ENCODE data around the gene CUL4A. TPM values are rescaled to one million over a fixed set of nuclear protein-coding genes. Genes with fewer than 3 reads are reported as not detected.

The CUL4A gene
- total RNA-seq, 4 donors from 2014 or later: 232 to 319 (median 234) TPM

- no peaks in the 10 kb centered on the region for H3K9me3 ChIP-seq
- DNase-seq (no peak), ATAC-seq (no peak)
- intact Hi-C loops (cut with DNase I; ENCODE audit: low total_unique reads): loop anchor here (2.0 kb wide), 1 partner anchor 280 kb away; the partner anchor contains the start of gene DCUN1D2
- H3K4me1 ChIP-seq: peaks cover 77% of the 10 kb centered on the region in 2 donors
- H3K4me3 ChIP-seq: peak overlapping the region; percentile 69 to 92 (median 81)
- in situ Hi-C loops (cut with MboI; ENCODE audit: low sequenced_read_pairs in 4 of 4): loop anchor here in 1 of 4 donors (10.0 kb wide), 1 partner anchor 84 kb away; the partner anchor contains the start of gene LAMP1
- H3K27ac ChIP-seq: peak overlapping the region; percentile 94 to 100 (median 100)
- peaks cover 0 to 10% of the 10 kb centered on the region in 2 donors for H3K36me3 ChIP-seq
- no peaks in the 10 kb centered on the region for H3K27me3 ChIP-seq
- no peak for TF ChIP-seq CTCF (IDR thresholded peaks at IDR 0.05 in 4 of 5, conservative IDR thresholded peaks at IDR 0.05 in 1 of 5)
These were observed 1.4 kb downstream of the CUL4A start for GRCh38 chr13:113210833-113211232.

- no peaks in the 10 kb centered on the region for H3K9me3 ChIP-seq
- peaks cover 0 to 10% of the 10 kb centered on the region in 2 donors for H3K36me3 ChIP-seq
- intact Hi-C loops (cut with DNase I; ENCODE audit: low total_unique reads) (loop anchor here (2.0 kb wide), 1 partner anchor 279 kb away; the partner anchor contains the start of gene DCUN1D2), in situ Hi-C loops (cut with MboI; ENCODE audit: low sequenced_read_pairs in 4 of 4) (loop anchor here in 1 of 4 donors (10.0 kb wide), 1 partner anchor 83 kb away; the partner anchor contains the start of gene LAMP1)
- no peaks in the 10 kb centered on the region for H3K27me3 ChIP-seq
- H3K4me1 ChIP-seq: peaks cover 76 to 77% of the 10 kb centered on the region in 2 donors
- DNase-seq (no peak), ATAC-seq (no peak)
- peak overlapping the region in 3 of 4 donors; percentile 94 to 100 (median 100) for H3K27ac ChIP-seq
- H3K4me3 ChIP-seq: no peak overlapping the region
- TF ChIP-seq CTCF (IDR thresholded peaks at IDR 0.05 in 4 of 5, conservative IDR thresholded peaks at IDR 0.05 in 1 of 5) (no peak), POLR2A (IDR thresholded peaks at IDR 0.05) (no peak)
These were observed 2.4 kb downstream of the CUL4A start for GRCh38 chr13:113211774-113212173.

- intact Hi-C loops (cut with DNase I; ENCODE audit: low total_unique reads): loop anchor here (1.0 kb wide), 1 partner anchor 81 kb away; the partner anchor contains the start of gene LAMP1
- Histone ChIP-seq H3K27me3 (no peaks in the 10 kb centered on the region), H3K36me3 (peaks cover 0 to 13% of the 10 kb centered on the region in 2 donors), H3K4me1 (peaks cover 83 to 94% of the 10 kb centered on the region in 2 donors), H3K9me3 (no peaks in the 10 kb centered on the region), H3K27ac (peak overlapping the region; percentile 92 to 100 (median 97)), H3K4me3 (peak overlapping the region in 3 of 4 donors; percentile 12 to 21 (median 12))
- ATAC-seq: peak; percentile 95 to 96
- TF ChIP-seq POLR2A (IDR thresholded peaks at IDR 0.05) (peak in 1 of 2 donors; percentile 60), CTCF (IDR thresholded peaks at IDR 0.05 in 4 of 5, conservative IDR thresholded peaks at IDR 0.05 in 1 of 5) (no peak)
- in situ Hi-C loops (cut with MboI; ENCODE audit: low sequenced_read_pairs in 4 of 4): loop anchor here in 1 of 4 donors (10.0 kb wide), 1 partner anchor 78 kb away; the partner anchor contains the start of gene LAMP1
- DNase-seq: peak; percentile 78 to 92
These were observed 7.0 kb downstream of the CUL4A start for GRCh38 chr13:113216254-113217048.

GRCh38 chr13:113218586-113218985 lies 9.2 kb downstream of the CUL4A start:
- in situ Hi-C loops (cut with MboI; ENCODE audit: low sequenced_read_pairs in 4 of 4): loop anchor here in 1 of 4 donors (10.0 kb wide), 1 partner anchor 76 kb away; the partner anchor contains the start of gene LAMP1
- H3K4me1 ChIP-seq: peaks cover 61 to 73% of the 10 kb centered on the region in 2 donors

More at GRCh38 chr13:113218586-113218985, 9.2 kb downstream of the CUL4A start:
- Histone ChIP-seq H3K4me3 (no peak overlapping the region), H3K36me3 (peaks cover 0 to 10% of the 10 kb centered on the region in 2 donors), H3K27ac (peak overlapping the region; percentile 92 to 100 (median 97)), H3K9me3 (no peaks in the 10 kb centered on the region), H3K27me3 (no peaks in the 10 kb centered on the region)
- no peak for ATAC-seq
- DNase-seq: no peak
- TF ChIP-seq CTCF (IDR thresholded peaks at IDR 0.05 in 4 of 5, conservative IDR thresholded peaks at IDR 0.05 in 1 of 5) (no peak), POLR2A (IDR thresholded peaks at IDR 0.05) (no peak)
- intact Hi-C loops (cut with DNase I; ENCODE audit: low total_unique reads): no loop called here
